A673 (cell line): ENCODE results near the gene XPNPEP2.

Source experiments
- EZH2 ChIP-seq: fragments of 200-600 bp; sonication (generic); IDR thresholded peaks from 2 replicates; pipeline ENCODE4 v1.6.1; 2017; ENCODE audit warnings: borderline replicate concordance, low read depth, mild to moderate bottlenecking, mixed read lengths, antibody characterized with exemption, low read length; ENCODE audit not compliant: poor library complexity, severe bottlenecking
- TF ChIP-seq, protein P1 (sequence below): fragments of 300-800, 200-600 bp; sonication (generic); conservative IDR thresholded peaks from 2 replicates; pipeline ENCODE4 v1.5.1; 2017; ENCODE audit warnings: low read depth, mild to moderate bottlenecking, antibody characterized with exemption, low read length, moderate library complexity, mixed read lengths

DNA sequence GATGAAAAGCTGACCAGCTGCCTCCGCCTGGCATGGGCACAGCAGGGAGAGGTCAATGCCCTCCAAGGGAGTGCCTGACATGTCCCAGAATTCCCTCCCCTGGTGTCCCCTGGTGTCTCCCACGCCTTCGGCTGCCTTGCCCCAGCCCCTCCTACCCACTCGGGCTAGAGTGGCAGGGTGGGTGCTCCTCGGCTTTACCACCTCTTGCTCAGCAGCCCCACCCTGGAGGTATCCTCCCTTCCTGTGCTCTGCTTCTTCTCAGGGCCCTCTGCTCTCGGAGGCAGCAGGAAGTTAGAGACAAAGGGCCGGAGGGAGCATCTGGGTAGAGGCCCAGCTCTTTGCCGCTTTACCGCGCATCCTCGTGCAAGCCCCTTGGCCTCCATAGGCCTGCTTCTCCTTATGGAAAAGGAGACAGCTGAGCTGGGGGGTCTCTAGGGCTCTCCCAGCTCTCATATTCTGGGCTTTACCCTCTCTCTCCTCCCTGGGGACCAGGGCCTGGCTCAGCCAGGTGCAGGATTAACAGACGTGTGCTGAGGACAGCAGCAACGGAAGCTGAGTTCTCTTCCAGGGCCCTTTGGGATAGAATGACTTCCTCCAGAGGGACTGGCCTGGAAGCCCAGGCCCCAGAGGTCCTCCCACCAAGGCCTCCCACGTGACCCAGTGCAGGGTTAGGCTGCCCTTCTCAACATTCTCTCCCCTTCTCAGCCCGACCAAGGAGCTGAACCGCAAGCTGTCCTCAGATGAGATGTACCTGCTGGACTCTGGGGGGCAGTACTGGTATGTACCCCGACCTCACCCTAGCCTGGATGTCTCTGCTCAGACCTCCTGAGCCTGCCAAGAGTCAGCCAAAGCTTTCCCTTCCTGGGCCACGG lies 17.2 kb downstream of the XPNPEP2 start:
- TF ChIP-seq, protein P1, sequence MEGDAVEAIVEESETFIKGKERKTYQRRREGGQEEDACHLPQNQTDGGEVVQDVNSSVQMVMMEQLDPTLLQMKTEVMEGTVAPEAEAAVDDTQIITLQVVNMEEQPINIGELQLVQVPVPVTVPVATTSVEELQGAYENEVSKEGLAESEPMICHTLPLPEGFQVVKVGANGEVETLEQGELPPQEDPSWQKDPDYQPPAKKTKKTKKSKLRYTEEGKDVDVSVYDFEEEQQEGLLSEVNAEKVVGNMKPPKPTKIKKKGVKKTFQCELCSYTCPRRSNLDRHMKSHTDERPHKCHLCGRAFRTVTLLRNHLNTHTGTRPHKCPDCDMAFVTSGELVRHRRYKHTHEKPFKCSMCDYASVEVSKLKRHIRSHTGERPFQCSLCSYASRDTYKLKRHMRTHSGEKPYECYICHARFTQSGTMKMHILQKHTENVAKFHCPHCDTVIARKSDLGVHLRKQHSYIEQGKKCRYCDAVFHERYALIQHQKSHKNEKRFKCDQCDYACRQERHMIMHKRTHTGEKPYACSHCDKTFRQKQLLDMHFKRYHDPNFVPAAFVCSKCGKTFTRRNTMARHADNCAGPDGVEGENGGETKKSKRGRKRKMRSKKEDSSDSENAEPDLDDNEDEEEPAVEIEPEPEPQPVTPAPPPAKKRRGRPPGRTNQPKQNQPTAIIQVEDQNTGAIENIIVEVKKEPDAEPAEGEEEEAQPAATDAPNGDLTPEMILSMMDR, result no peak
- no peak for TF ChIP-seq EZH2
